ENCODE measurements around the gene DDTL.
"Not testable (repeated sequence)": the region's sequence is repeated elsewhere in the genome, so short reads cannot be mapped to it uniquely, and the experiment has no call there.

DNA sequence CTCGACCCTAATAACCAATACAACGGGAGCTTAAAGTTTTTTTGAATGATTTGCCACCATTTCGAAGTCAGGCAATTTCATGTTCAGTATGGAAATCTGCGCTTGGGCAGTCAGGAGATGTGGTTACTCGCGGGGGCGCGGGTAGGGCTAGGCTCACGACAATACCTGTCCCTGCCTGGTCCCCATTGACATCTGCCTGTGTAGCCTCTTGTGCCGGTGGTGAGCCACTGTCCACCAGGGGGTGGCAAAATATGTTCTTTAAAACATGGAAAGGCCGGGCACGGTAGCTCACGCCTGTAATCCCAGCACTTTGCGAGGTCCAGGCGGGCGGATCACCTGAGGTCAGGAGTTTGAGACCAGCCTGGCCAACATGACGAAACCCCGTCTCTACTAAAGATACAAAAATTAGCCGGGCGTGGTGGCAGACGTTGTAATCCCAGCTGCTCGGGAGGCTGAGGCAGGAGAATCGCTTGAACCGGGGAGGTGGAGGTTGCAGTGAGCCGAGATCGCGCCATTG, 8.2 kb downstream of the DDTL start:
- not testable (repeated sequence) for TF ChIP-seq KDM1A (IDR thresholded peaks at IDR 0.05; ENCODE audit: borderline replicate concordance, low read length); EZH2 (IDR thresholded peaks at IDR 0.05; ENCODE audit: low read depth, low read length, severe bottlenecking); EP300 (IDR thresholded peaks at IDR 0.05; ENCODE audit: borderline replicate concordance in 1 of 2, low read depth in 2 of 2, low read length in 2 of 2); CEBPB (IDR thresholded peaks at IDR 0.05; ENCODE audit: low read depth, low read length); POLR2A (IDR thresholded peaks at IDR 0.05; ENCODE audit: control extremely low read depth in 1 of 2, low read depth in 2 of 2, low read length in 2 of 2); CTCF (IDR thresholded peaks at IDR 0.05; ENCODE audit: control extremely low read depth in 1 of 3, insufficient read depth in 1 of 3, low read depth in 1 of 3, low read length in 3 of 3); SP2 (IDR thresholded peaks at IDR 0.05; ENCODE audit: low read length); JUN (IDR thresholded peaks at IDR 0.05; ENCODE audit: low read depth, low read length); POLR2AphosphoS5 (IDR thresholded peaks at IDR 0.05; ENCODE audit: low read depth, low read length); ATF2 (IDR thresholded peaks at IDR 0.05; ENCODE audit: low read length); NANOG (IDR thresholded peaks at IDR 0.05; ENCODE audit: insufficient read depth, low read depth, low read length, poor library complexity, severe bottlenecking); MAFK (IDR thresholded peaks at IDR 0.05; ENCODE audit: low read depth, low read length); SIN3A (conservative IDR thresholded peaks at IDR 0.05 in 1 of 2, IDR thresholded peaks at IDR 0.05 in 1 of 2; ENCODE audit: low read depth in 1 of 2, low read length in 2 of 2)

All from H1 (cell line).